Natural killer cell (primary cell): ENCODE results near the gene PLCB4. TPM values are rescaled to one million over a fixed set of nuclear protein-coding genes. Genes with fewer than 3 reads are reported as not detected.

Experiments used
- ATAC-seq, 3 donors: fragments of 150-1000 bp in 2 of 3; fragments of 200-7000 bp in 1 of 3; cut with Tn5 transposase; 1 replicate in 1 of 3; 2 replicates in 2 of 3; pipeline ENCODE4 v1.10.0; 2021; ENCODE audit warnings: mild to moderate bottlenecking in 2 of 3, moderate library complexity in 2 of 3
- DNase-seq, 2 donors: peaks; one replicate each; pipeline versions ENCODE4 v3.0.0 to v3.0.0-alpha.2; 2013 to 2021; ENCODE audit warnings: mixed read lengths in 1 of 2
- H3K27ac ChIP-seq: one replicate; pipeline ENCODE4 v1.5.1; 2013; ENCODE audit warnings: mild to moderate bottlenecking, low read length
- H3K27me3 ChIP-seq: one replicate; pipeline ENCODE4 v1.6.1; 2013; ENCODE audit warnings: low read length; ENCODE audit not compliant: control insufficient read depth, insufficient read depth
- H3K36me3 ChIP-seq: one replicate; pipeline ENCODE4 v1.6.1; 2013; ENCODE audit warnings: low read length; ENCODE audit not compliant: control insufficient read depth, insufficient read depth
- H3K4me1 ChIP-seq: one replicate; pipeline ENCODE4 v1.6.1; 2013; ENCODE audit warnings: low read length; ENCODE audit not compliant: control insufficient read depth, insufficient read depth
- H3K4me3 ChIP-seq: one replicate; pipeline ENCODE4 v1.5.1; 2013; ENCODE audit warnings: low read length
- H3K9me3 ChIP-seq: one replicate; pipeline ENCODE4 v1.6.1; 2013; ENCODE audit warnings: low read length; ENCODE audit not compliant: control insufficient read depth, insufficient read depth
- H3K27ac Mint-ChIP-seq, 2 donors: one replicate each; pipeline ENCODE4 v1.8.0; 2022; ENCODE audit warnings: mild to moderate bottlenecking in 2 of 2, mixed read lengths in 2 of 2, moderate library complexity in 1 of 2
- H3K27me3 Mint-ChIP-seq, 2 donors: one replicate each; pipeline ENCODE4 v1.8.0; 2022; ENCODE audit warnings: low read depth in 2 of 2, mixed read lengths in 2 of 2
- H3K36me3 Mint-ChIP-seq: one replicate; pipeline ENCODE4 v1.8.0; 2022; ENCODE audit warnings: mixed read lengths
- H3K4me1 Mint-ChIP-seq, 2 donors: one replicate each; pipeline ENCODE4 v1.8.0; 2022; ENCODE audit warnings: mixed read lengths in 2 of 2
- H3K4me3 Mint-ChIP-seq: one replicate; pipeline ENCODE4 v1.8.0; 2022; ENCODE audit warnings: mild to moderate bottlenecking, moderate library complexity, mixed read lengths
- H3K9me3 Mint-ChIP-seq, 2 donors: one replicate each; pipeline ENCODE4 v1.8.0; 2022; ENCODE audit warnings: mixed read lengths in 2 of 2
- CTCF ChIP-seq: fragments of 200-600 bp; IDR thresholded peaks from one replicate; pipeline ENCODE4 v1.8.0; 2022; ENCODE audit warnings: antibody characterized with exemption
- WGBS: methylation state at CpG from one replicate; pipeline ENCODE4 v1.1.7; 2013; ENCODE audit warnings: missing lambda C conversion rate; ENCODE audit not compliant: insufficient coverage; 5-methylcytosine and 5-hydroxymethylcytosine counted together
- intact Hi-C: fragments of 100-400 bp; cut with micrococcal nuclease; formaldehyde crosslinking; loops from one replicate; pipeline ENCODE4 v1.14.2; 2022
- total RNA-seq, 4 donors: library from RNA; stranded (reverse); fragments of 120-200 nt in 1 of 4; gene quantifications; one replicate each; pipeline versions ENCODE4 v1.2.3 to v1.2.4, GENCODE V29; 2013 to 2022

The PLCB4 gene
- total RNA-seq, 3 donors from 2014 or later (not counting 1 experiment from before 2014, with no cell fraction given), result 0.05 to 0.40 TPM; not detected in 1

- H3K4me3 ChIP-seq, result no peak overlapping the region
- DNase-seq (no peak), ATAC-seq (no peak)
- Mint-ChIP-seq H3K27ac (no peak overlapping the region), H3K4me3 (no peak overlapping the region), H3K36me3 (no peaks in the 10 kb centered on the region), H3K4me1 (no peaks in the 10 kb centered on the region), H3K9me3 (peaks cover 0 to 2% of the 10 kb centered on the region in 2 donors), H3K27me3 (no peaks in the 10 kb centered on the region)
- no peaks in the 10 kb centered on the region for H3K4me1 ChIP-seq
- intact Hi-C loops, result no loop called here
- H3K36me3 ChIP-seq, result no peaks in the 10 kb centered on the region
- no peak for TF ChIP-seq CTCF
- no peaks in the 10 kb centered on the region for H3K9me3 ChIP-seq
- no peak overlapping the region for H3K27ac ChIP-seq
- WGBS, result 89% methylated on average over 4 of the region's 4 CpGs
- no peaks in the 10 kb centered on the region for H3K27me3 ChIP-seq
These were observed 167.6 kb downstream of the PLCB4 start for GRCh38 chr20:9236458-9236857.

GRCh38 chr20:9241232-9241692 is 172.4 kb downstream of the PLCB4 start:
- intact Hi-C loops, result no loop called here
- Histone ChIP-seq H3K9me3 (no peaks in the 10 kb centered on the region), H3K27ac (no peak overlapping the region), H3K4me3 (no peak overlapping the region), H3K27me3 (no peaks in the 10 kb centered on the region), H3K4me1 (no peaks in the 10 kb centered on the region), H3K36me3 (no peaks in the 10 kb centered on the region)
- Mint-ChIP-seq H3K27ac (no peak overlapping the region), H3K4me3 (no peak overlapping the region), H3K4me1 (no peaks in the 10 kb centered on the region), H3K36me3 (no peaks in the 10 kb centered on the region), H3K9me3 (peaks cover 0 to 2% of the 10 kb centered on the region in 2 donors), H3K27me3 (no peaks in the 10 kb centered on the region)
- DNase-seq, result no peak
- no peak for TF ChIP-seq CTCF
- ATAC-seq, result no peak

GRCh38 chr20:9241721-9242427 is 173.0 kb downstream of the PLCB4 start:
- Mint-ChIP-seq H3K4me3 (no peak overlapping the region), H3K27ac (no peak overlapping the region), H3K4me1 (no peaks in the 10 kb centered on the region), H3K9me3 (peaks cover 0 to 2% of the 10 kb centered on the region in 2 donors), H3K36me3 (no peaks in the 10 kb centered on the region), H3K27me3 (no peaks in the 10 kb centered on the region)
- no peaks in the 10 kb centered on the region for H3K36me3 ChIP-seq
- H3K9me3 ChIP-seq, result no peaks in the 10 kb centered on the region
- DNase-seq (no peak), ATAC-seq (no peak)
- no peaks in the 10 kb centered on the region for H3K27me3 ChIP-seq
- 99% methylated on average over 3 of the region's 3 CpGs for WGBS
- no peak overlapping the region for H3K27ac ChIP-seq
- no peak for TF ChIP-seq CTCF
- H3K4me1 ChIP-seq, result no peaks in the 10 kb centered on the region
- no peak overlapping the region for H3K4me3 ChIP-seq
- intact Hi-C loops, result no loop called here

- H3K9me3 Mint-ChIP-seq, result peaks cover 0 to 2% of the 10 kb centered on the region in 2 donors
These were observed 175.1 kb downstream of the PLCB4 start for GRCh38 chr20:9243986-9244385.

More at GRCh38 chr20:9243986-9244385, 175.1 kb downstream of the PLCB4 start:
- no peak overlapping the region for H3K4me3 Mint-ChIP-seq
- no peak for DNase-seq
- no peaks in the 10 kb centered on the region for H3K36me3 Mint-ChIP-seq
- H3K27ac ChIP-seq, result no peak overlapping the region
- WGBS, result no CpG with 5 or more reads among the region's 1 CpG
- no peak overlapping the region for H3K4me3 ChIP-seq
- no peaks in the 10 kb centered on the region for H3K9me3 ChIP-seq
- no peak overlapping the region for H3K27ac Mint-ChIP-seq
- no peaks in the 10 kb centered on the region for H3K4me1 Mint-ChIP-seq
- H3K27me3 ChIP-seq, result no peaks in the 10 kb centered on the region
- no peak for TF ChIP-seq CTCF
- no peaks in the 10 kb centered on the region for H3K27me3 Mint-ChIP-seq
- ATAC-seq, result no peak
- H3K4me1 ChIP-seq, result no peaks in the 10 kb centered on the region
- intact Hi-C loops, result no loop called here
- H3K36me3 ChIP-seq, result no peaks in the 10 kb centered on the region
